ENCODE data around the gene CCDC91.
"Not testable (repeated sequence)": the region's sequence is repeated elsewhere in the genome, so short reads cannot be mapped to it uniquely, and the experiment has no call there.

CCDC91 gene

GRCh38 chr12:28186500-28186899 lies 3.8 kb upstream of the CCDC91 start:
- no peak for DNase-seq

- DNase-seq, result peak in 1 of 2 donors; percentile 43
These were observed 404 bp upstream of the CCDC91 start for GRCh38 chr12:28189784-28190320.

GRCh38 chr12:28191051-28192048 lies 1.1 kb downstream of the CCDC91 start:
- DNase-seq, result peak; percentile 44 to 70

- no peak for DNase-seq
These were observed 1.9 kb downstream of the CCDC91 start for GRCh38 chr12:28192125-28192524.

DNA sequence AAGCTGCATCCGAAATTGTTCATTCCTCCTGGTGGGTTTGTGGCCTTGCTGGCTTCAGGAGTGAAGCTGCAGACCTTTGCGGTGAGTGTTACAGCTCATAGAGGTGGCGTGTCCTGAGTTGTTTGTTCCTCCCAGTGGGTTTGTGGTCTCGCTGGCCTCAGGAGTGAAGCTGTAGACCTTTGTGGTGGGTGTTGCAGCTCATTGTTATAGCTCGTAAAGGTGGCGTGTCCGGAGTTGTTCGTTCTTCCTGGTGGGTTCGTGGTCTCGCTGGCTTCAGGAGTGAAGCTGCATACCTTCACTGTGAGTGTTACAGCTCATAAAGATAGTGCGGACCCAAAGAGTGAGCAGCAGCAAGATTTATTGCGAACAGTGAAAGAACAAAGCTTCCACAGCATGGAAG lies 4.4 kb downstream of the CCDC91 start:
- not testable (repeated sequence) for DNase-seq

DNA sequence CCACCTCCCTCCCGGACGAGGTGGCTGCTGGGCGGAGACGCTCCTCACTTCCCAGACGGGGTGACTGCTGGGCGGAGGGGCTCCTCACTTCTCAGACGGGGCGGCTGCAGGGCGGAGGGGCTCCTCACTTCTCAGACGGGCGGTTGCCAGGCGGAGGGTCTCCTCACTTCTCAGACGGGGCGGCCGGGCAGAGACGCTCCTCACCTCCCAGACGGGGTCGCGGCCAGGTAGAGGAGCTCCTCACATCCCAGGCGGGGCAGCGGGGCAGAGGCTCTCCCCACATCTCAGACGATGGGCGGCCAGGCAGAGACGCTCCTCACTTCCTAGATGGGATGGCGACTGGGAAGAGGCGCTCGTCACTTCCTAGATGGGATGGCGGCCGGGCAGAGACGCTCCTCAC lies 10.9 kb downstream of the CCDC91 start:
- DNase-seq, result not testable (repeated sequence)

- DNase-seq, result no peak
These were observed 12.3 kb downstream of the CCDC91 start for GRCh38 chr12:28202374-28203130.

DNA sequence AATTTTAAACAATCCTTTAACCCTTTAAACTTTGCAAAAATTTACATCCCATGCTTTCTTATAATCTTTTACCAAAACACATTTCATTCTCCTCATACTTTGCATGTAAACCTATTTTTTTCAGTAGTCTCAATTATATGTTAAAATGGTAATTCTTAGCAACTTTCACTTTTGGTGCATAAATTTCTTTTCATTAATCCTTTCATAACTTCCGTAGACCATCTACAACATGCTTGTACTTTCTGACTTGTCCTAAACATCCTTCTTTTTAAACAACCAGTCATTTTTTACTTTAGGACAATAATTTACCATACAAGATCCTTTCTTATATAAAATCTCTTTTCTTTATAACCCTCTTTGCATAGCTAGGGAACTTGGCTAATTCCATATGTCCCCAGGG lies 19.5 kb downstream of the CCDC91 start:
- DNase-seq, result no peak

DNA sequence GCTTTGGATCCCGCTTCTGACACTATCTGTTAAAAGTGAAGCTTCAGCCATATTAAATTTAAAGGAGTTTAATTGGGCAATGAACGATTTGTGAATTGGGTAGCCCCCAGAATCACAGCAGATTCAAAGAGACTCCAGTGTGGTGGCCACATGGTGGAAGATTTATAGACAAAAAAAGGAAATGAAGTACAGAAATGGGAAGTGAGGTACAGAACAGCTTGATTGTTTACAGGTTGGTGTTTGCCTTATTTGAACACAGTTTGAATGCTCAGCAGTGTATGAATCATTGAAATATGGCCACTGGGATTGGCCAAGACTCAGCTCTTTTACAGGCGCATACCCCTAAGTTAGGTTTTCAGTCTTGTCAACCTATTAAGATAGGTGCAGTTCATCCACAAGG lies 21.9 kb downstream of the CCDC91 start:
- DNase-seq, result no peak

GRCh38 chr12:28215021-28215420 lies 24.8 kb downstream of the CCDC91 start:
- DNase-seq, result no peak

DNA sequence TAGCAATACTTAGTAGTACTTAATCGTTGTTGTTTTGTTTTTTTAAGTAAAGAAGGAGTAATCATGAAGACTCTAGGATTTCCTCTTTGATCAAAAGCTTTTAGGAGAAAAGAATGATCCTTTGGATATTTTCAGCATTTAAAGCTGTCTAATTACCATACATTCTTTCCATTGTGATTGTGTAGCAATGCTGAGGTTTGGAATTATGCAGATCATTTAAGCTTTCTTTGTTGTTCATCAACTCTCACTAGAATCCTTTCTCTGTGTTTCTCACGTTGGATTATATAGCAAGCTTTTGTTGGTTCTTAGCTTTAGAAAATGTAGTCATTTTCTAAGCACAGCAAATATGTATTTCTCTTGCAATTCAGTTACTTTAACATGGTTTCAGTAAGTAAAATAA lies 25.8 kb downstream of the CCDC91 start:
- DNase-seq, result no peak

- peak in 1 of 2 donors; percentile 6 for DNase-seq
These were observed 27.5 kb downstream of the CCDC91 start for GRCh38 chr12:28217805-28218204.

DNA sequence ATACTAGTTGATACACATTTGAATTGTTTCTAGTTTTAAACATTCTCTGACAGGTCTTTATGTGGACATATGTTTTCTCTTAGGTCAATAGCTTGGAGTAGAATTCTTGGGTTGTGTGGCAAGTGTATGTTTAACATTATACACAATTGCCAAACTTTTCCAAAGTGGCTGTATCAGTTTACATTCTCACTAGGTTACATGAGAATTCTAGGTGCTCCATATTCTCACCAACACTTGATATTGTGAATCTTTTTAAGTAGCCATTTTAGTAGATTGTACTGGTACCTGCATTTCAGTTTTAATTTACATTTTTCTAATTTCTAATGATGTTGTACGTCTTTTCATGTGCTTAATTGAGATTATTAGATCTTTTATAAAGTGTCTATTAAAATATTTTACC lies 28.6 kb downstream of the CCDC91 start:
- DNase-seq, result no peak

DNA sequence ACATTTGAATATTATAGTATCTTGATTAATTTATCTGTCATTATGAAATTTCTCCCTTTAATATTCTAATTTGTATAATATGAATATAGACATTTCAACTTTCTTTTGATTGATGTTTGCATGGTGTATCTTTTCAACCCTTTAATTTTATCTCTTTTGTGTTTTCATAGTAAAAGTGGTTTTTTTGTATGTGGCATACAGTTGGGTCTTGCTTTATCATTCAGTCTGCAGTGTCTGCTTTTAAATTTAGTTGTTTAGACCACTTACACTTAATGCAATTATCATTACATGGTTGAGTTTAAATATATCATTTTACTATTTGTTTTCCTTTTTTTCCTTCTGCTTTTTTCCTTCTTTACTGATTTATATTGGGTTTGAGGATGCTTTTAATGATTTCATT lies 29.6 kb downstream of the CCDC91 start:
- no peak for DNase-seq

DNA sequence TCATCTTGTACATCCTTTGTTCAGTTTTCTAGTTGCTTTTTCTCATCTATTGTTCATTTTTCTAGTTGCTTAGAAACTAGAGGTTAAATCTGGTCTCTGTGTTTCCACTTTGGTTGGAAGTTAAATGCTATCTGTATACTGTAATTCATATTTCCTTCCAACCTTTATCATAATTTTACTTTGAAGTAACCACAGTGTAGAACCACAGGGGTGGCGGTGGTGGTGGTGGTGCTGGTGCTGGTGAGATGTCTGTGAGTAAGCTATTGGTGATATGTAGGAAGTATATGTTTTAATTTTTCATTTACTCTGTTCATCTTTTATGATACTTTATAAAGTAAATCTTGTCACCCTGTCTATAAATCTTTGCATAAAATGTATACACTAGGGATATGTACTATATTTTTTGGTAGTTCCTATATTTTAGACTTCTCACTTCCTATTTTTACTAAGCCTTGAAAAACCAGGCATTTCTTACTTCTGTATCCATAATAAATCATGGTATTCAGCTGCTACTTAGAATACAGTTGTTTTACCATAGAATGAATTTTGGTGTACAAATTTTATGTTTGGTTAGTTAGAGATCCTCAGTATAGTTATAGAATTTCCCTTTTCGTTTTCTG lies 31.9 kb downstream of the CCDC91 start:
- peak; percentile 37 to 65 for DNase-seq

GRCh38 chr12:28223025-28223554 lies 32.8 kb downstream of the CCDC91 start:
- DNase-seq, result peak in 1 of 2 donors; percentile 39

DNA sequence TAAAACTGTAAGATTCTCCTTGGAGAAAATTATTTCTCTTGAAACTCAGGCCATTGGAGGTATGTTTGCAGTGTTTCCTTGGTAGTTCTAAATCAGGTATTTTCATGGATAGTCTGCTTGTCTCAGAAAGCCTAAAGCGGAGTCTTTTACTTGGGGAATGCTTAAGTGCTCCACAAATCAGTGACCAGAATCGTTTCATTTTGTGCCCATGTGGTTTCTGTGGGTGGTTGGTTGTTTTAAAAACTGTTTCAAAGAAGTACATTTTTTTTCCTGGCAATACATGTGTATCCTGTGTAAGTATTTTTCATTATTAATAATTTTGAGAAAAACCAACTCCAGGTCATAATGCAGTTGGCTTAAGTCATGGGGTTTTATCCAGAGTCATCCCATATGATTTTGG lies 33.6 kb downstream of the CCDC91 start:
- peak in 1 of 2 donors; percentile 40 for DNase-seq

GRCh38 chr12:28226705-28227104 lies 36.4 kb downstream of the CCDC91 start:
- no peak for DNase-seq

- no peak for DNase-seq
These were observed 37.0 kb downstream of the CCDC91 start for GRCh38 chr12:28227251-28227650.

- no peak for DNase-seq
These were observed 41.0 kb downstream of the CCDC91 start for GRCh38 chr12:28231248-28231647.

GRCh38 chr12:28232211-28232928 lies 42.1 kb downstream of the CCDC91 start:
- no peak for DNase-seq

DNA sequence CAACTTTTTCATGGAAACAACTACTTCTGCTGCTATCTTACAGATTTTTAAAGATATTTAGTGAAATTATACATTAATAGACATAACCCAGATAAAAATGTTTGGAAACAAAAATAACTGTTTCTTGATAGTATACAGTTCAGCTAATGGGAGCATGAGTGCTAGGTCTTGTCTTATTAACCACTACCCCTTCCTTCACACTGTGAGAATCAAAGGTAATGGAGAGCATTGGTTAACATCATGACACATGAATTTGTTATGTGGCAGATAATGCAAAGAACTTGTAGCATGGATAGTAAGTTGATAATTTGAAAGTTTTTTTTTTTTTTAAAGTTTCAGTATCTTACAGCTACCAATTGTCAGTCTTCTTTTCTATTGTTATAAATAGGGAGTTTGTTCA lies 44.2 kb downstream of the CCDC91 start:
- no peak for DNase-seq

Data from CD4-positive, alpha-beta T cell treated with Interferon alpha-2 for 1 hour (primary cell).